Ascending aorta (tissue), 2 donors: ENCODE measurements around the gene DHRSX. TPM values are rescaled to one million over a fixed set of nuclear protein-coding genes. Genes with fewer than 3 reads are reported as not detected.
A peak's percentile ranks its signal among the peaks of the same experiment; 100 is the strongest.

ENCODE experiments used
- DNase-seq, 2 donors: peaks; one replicate each; pipeline ENCODE4 v3.0.0-alpha.2; 2019; ENCODE audit warnings: low spot score in 2 of 2
- H3K27ac ChIP-seq, 2 donors: fragments of 200-600 bp; sonication (generic); one replicate each; pipeline ENCODE4 v1.5.1; 2016 to 2017; ENCODE audit warnings: mild to moderate bottlenecking in 1 of 2
- H3K27me3 ChIP-seq: fragments of 200-600 bp; sonication (generic); one replicate; pipeline ENCODE4 v1.5.1; 2017
- H3K36me3 ChIP-seq, 2 donors: fragments of 200-600 bp; sonication (generic); one replicate each; pipeline ENCODE4 v1.5.1; 2016
- H3K4me1 ChIP-seq, 2 donors: fragments of 200-600 bp; sonication (generic); one replicate each; pipeline ENCODE4 v1.5.1; 2016 to 2017; ENCODE audit warnings: mild to moderate bottlenecking in 1 of 2
- H3K4me3 ChIP-seq, 2 donors: fragments of 200-600 bp; sonication (generic); one replicate each; pipeline ENCODE4 v1.5.1; 2016 to 2017; ENCODE audit warnings: mild to moderate bottlenecking in 1 of 2
- H3K9me3 ChIP-seq, 2 donors: fragments of 200-600 bp; sonication (generic); one replicate each; pipeline ENCODE4 v1.5.1; 2016
- CTCF ChIP-seq, 3 experiments: fragments of 200-600 bp in 2 of 3; fragments of 450-650 bp in 1 of 3; sonication (generic) in 2 of 3; IDR thresholded peaks; one replicate each; pipeline ENCODE4 v1.5.1; 2016 to 2019; ENCODE audit warnings: antibody characterized with exemption in 3 of 3, mild to moderate bottlenecking in 1 of 3, moderate library complexity in 1 of 3
- intact Hi-C: fragments of 100-400 bp; cut with DNase I; formaldehyde crosslinking; loops from one replicate; pipeline ENCODE4 v1.15.1; 2023
- total RNA-seq: library from RNA; depleted of rRNA; stranded (reverse); fragments of >200 nt; gene quantifications from one replicate; pipeline ENCODE4 v1.1.0, GENCODE V29; 2016

DHRSX gene
- total RNA-seq, 1 donor from 2014 or later, result 13.4 TPM

DNA sequence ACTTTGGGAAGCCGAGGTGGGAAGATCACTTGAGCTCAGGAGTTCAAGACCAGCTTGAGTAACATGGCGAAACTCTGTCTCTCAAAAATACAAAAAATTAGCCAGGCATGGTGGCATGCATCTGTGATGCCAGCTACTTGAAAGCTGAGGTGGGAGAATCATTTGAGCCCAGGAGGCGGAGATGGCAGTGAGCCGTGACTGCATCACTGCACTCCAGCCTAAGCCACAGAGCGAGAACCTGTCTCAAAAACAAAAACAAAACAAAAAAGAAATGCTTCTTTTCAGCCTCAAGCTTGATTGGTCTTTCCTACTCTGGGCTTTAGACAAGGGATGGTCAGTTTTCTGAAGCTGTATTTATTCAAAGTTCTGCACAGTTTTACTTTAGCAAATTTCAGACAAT is 15.8 kb upstream of the DHRSX start:
- H3K27me3 ChIP-seq, result no peaks in the 10 kb centered on the region
- peak in 1 of 2 donors; percentile 28 for DNase-seq
- H3K4me1 ChIP-seq, result no peaks in the 10 kb centered on the region
- no peak for TF ChIP-seq CTCF (IDR thresholded peaks at IDR 0.05)
- H3K27ac ChIP-seq, result no peak overlapping the region
- H3K36me3 ChIP-seq, result no peaks in the 10 kb centered on the region
- intact Hi-C loops, result no loop called here
- no peaks in the 10 kb centered on the region for H3K9me3 ChIP-seq
- no peak overlapping the region for H3K4me3 ChIP-seq

DNA sequence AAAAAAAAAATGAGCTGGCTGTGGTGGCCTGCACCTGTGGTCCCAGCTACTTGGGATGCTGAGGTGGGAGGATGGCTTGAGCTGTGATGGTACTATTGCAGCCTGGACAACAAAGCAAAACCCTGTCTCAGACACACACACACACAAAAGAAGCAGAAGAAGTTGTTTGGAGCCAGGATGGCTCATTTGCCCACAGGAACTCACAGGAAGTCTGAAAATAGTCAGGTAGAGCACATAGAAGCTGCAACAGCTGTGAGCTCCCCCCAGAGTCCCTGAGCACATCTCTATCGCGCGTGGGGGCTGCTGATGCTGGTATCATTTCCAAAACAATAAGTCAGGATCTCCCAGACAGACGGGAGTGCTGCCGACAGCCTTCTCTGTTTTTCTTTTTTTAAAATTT is 13.4 kb upstream of the DHRSX start:
- no peak overlapping the region for H3K4me3 ChIP-seq
- no peak overlapping the region for H3K27ac ChIP-seq
- no peaks in the 10 kb centered on the region for H3K9me3 ChIP-seq
- no peaks in the 10 kb centered on the region for H3K27me3 ChIP-seq
- no peak for TF ChIP-seq CTCF (IDR thresholded peaks at IDR 0.05)
- no peaks in the 10 kb centered on the region for H3K36me3 ChIP-seq
- intact Hi-C loops, result no loop called here
- H3K4me1 ChIP-seq, result no peaks in the 10 kb centered on the region
- peak in 1 of 2 donors; percentile 5 for DNase-seq

DNA sequence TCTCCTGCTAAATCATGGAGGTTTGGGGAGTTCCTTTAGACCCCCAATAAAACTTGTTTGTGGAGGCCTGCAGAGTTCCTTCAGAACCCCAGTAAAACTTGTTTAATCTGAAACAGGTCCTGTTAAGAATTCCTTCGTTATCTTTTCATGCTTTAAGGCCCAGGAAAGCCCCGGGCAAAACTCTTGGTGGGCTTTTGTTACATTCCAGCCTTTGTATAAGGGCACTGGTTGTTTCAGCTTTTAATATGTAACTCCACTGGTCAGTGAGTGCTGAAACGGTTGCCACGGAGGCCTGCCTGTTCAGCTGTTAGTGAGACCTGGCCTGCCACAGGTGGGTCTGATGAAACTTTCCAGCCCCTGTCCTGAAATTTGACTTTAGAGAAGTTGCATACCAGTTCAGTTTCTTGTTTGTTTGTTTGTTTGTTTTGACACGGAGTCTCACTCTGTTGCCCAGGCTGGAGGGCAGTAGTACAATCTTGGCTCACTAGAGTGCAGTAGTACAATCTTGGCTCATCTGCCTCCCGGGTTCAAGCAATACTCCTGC is 12.4 kb upstream of the DHRSX start:
- Histone ChIP-seq H3K27ac (no peak overlapping the region), H3K4me1 (no peaks in the 10 kb centered on the region), H3K9me3 (no peaks in the 10 kb centered on the region), H3K27me3 (no peaks in the 10 kb centered on the region), H3K36me3 (no peaks in the 10 kb centered on the region), H3K4me3 (no peak overlapping the region)
- intact Hi-C loops, result no loop called here
- no peak for TF ChIP-seq CTCF (IDR thresholded peaks at IDR 0.05)
- DNase-seq, result peak in 1 of 2 donors; percentile 1

GRCh38 chrX:2512501-2512900 is 11.7 kb upstream of the DHRSX start:
- Histone ChIP-seq H3K4me1 (no peaks in the 10 kb centered on the region), H3K27me3 (no peaks in the 10 kb centered on the region), H3K27ac (no peak overlapping the region), H3K4me3 (no peak overlapping the region), H3K9me3 (no peaks in the 10 kb centered on the region), H3K36me3 (no peaks in the 10 kb centered on the region)
- TF ChIP-seq CTCF (IDR thresholded peaks at IDR 0.05), result no peak
- intact Hi-C loops, result no loop called here
- peak in 1 of 2 donors; percentile 35 for DNase-seq

DNA sequence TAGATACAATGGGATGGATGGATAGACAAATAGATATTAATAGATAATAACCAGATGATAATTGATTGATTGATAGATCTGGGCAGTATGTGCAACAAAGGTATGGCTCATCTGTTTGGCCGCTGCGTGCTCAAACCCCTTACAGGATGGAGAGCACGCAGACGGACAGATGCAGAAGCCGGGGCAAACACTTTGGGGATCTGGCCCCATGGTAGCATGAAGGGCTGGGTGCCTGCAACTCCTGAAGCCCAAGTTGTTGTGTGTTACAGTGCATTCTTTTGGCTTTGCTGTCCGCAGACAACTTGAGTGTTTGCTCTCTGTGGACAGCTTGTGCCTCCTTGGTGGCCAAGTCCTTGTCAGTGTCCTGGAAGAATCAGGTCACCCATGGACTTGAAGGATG is 10.6 kb upstream of the DHRSX start:
- Histone ChIP-seq H3K27ac (no peak overlapping the region), H3K36me3 (no peaks in the 10 kb centered on the region), H3K27me3 (no peaks in the 10 kb centered on the region), H3K4me1 (no peaks in the 10 kb centered on the region), H3K9me3 (no peaks in the 10 kb centered on the region), H3K4me3 (no peak overlapping the region)
- peak in 1 of 2 donors; percentile 8 for DNase-seq
- TF ChIP-seq CTCF (IDR thresholded peaks at IDR 0.05), result no peak
- intact Hi-C loops, result no loop called here
